Skin epidermis (tissue), 12 donors: ENCODE measurements around the gene ENPP5.
"Not testable (repeated sequence)": the region's sequence is repeated elsewhere in the genome, so short reads cannot be mapped to it uniquely, and the experiment has no call there.

Source experiments
- H3K27ac ChIP-seq, 21 experiments: fragments of 200-600 bp; sonication (generic) in 11 of 21; one replicate each; pipeline ENCODE4 v1.5.0; 2020; ENCODE audit warnings: mild to moderate bottlenecking in 3 of 21, inconsistent platforms in 2 of 21, moderate library complexity in 2 of 21
- H3K4me3 ChIP-seq, 7 experiments: fragments of 200-600 bp; sonication (generic) in 2 of 7; one replicate each; pipeline ENCODE4 v1.5.0; 2020; ENCODE audit warnings: inconsistent platforms in 2 of 7, mild to moderate bottlenecking in 2 of 7, moderate library complexity in 1 of 7

The ENPP5 gene

GRCh38 chr6:46175976-46176375 is 5.2 kb upstream of the ENPP5 start:
- no peak overlapping the region for H3K27ac ChIP-seq
- no peak overlapping the region for H3K4me3 ChIP-seq

- Histone ChIP-seq H3K27ac (no peak overlapping the region), H3K4me3 (no peak overlapping the region)
Measured at GRCh38 chr6:46175446-46175845, 4.7 kb upstream of the ENPP5 start.

GRCh38 chr6:46174904-46175303 is 4.1 kb upstream of the ENPP5 start:
- no peak overlapping the region for H3K27ac ChIP-seq
- no peak overlapping the region for H3K4me3 ChIP-seq

GRCh38 chr6:46172176-46172575 is 1.4 kb upstream of the ENPP5 start:
- Histone ChIP-seq H3K4me3 (no peak overlapping the region), H3K27ac (no peak overlapping the region)

- no peak overlapping the region for H3K4me3 ChIP-seq
- H3K27ac ChIP-seq = no peak overlapping the region
Measured at GRCh38 chr6:46160102-46160501, 10.7 kb downstream of the ENPP5 start.

GRCh38 chr6:46159229-46159628 is 11.6 kb downstream of the ENPP5 start:
- H3K4me3 ChIP-seq = no peak overlapping the region
- H3K27ac ChIP-seq = no peak overlapping the region

- Histone ChIP-seq H3K27ac (no peak overlapping the region), H3K4me3 (no peak overlapping the region)
Measured at GRCh38 chr6:46156701-46157100, 14.1 kb downstream of the ENPP5 start.

- H3K27ac ChIP-seq, H3K4me3 ChIP-seq: not testable (repeated sequence)
Measured at GRCh38 chr6:46149066-46149465, 21.7 kb downstream of the ENPP5 start.

- H3K27ac ChIP-seq = no peak overlapping the region
- H3K4me3 ChIP-seq = no peak overlapping the region
Measured at GRCh38 chr6:46144270-46144669, 26.5 kb downstream of the ENPP5 start.

GRCh38 chr6:46138281-46138680 is 32.5 kb downstream of the ENPP5 start:
- H3K27ac ChIP-seq = no peak overlapping the region
- H3K4me3 ChIP-seq = no peak overlapping the region

GRCh38 chr6:46137387-46137786 is 33.4 kb downstream of the ENPP5 start:
- Histone ChIP-seq H3K27ac (no peak overlapping the region), H3K4me3 (no peak overlapping the region)

- no peak overlapping the region for H3K27ac ChIP-seq
Measured at GRCh38 chr6:46136831-46137230, 33.9 kb downstream of the ENPP5 start.

GRCh38 chr6:46135176-46135575 is 35.6 kb downstream of the ENPP5 start:
- no peak overlapping the region for H3K4me3 ChIP-seq
- H3K27ac ChIP-seq = no peak overlapping the region

More at GRCh38 chr6:46136831-46137230, 33.9 kb downstream of the ENPP5 start:
- no peak overlapping the region for H3K4me3 ChIP-seq

- no peak overlapping the region for H3K27ac ChIP-seq
- H3K4me3 ChIP-seq = no peak overlapping the region
Measured at GRCh38 chr6:46134216-46134615, 36.6 kb downstream of the ENPP5 start.

- not testable (repeated sequence) for H3K4me3 ChIP-seq, H3K27ac ChIP-seq
Measured at GRCh38 chr6:46131291-46131690, 39.5 kb downstream of the ENPP5 start.

GRCh38 chr6:46130666-46131065 is 40.1 kb downstream of the ENPP5 start:
- peak overlapping the region in 5 of 21 experiments; percentile 46 to 81 (median 73) for H3K27ac ChIP-seq
- H3K4me3 ChIP-seq = peak overlapping the region in 6 of 7 experiments; percentile 32 to 59 (median 52)

- Histone ChIP-seq H3K27ac (peak within 1 kb of the TSS in 16 of 21 experiments; percentile 4 to 81 (median 60)), H3K4me3 (peak within 1 kb of the TSS; percentile 32 to 59 (median 52))
Measured at GRCh38 chr6:46129629-46130511, 40.9 kb downstream of the ENPP5 start, which contains the start of gene ENPP4. TSS of gene ENPP4 (plus strand) at chr6:46129989. CDS start at chr6:46139584, 9,595 bp downstream.

GRCh38 chr6:46129291-46129628 is 41.5 kb downstream of the ENPP5 start:
- Histone ChIP-seq H3K27ac (peak overlapping the region in 4 of 21 experiments; percentile 4 to 75 (median 44)), H3K4me3 (peak overlapping the region; percentile 32 to 59 (median 52))

GRCh38 chr6:46128476-46128875 is 42.3 kb downstream of the ENPP5 start:
- H3K27ac ChIP-seq = no peak overlapping the region
- no peak overlapping the region for H3K4me3 ChIP-seq

GRCh38 chr6:46119679-46120078 is 51.1 kb downstream of the ENPP5 start:
- not testable (repeated sequence) for H3K4me3 ChIP-seq, H3K27ac ChIP-seq

GRCh38 chr6:46118836-46119235 is 51.9 kb downstream of the ENPP5 start:
- Histone ChIP-seq H3K27ac (no peak overlapping the region), H3K4me3 (no peak overlapping the region)

GRCh38 chr6:46118157-46118556 is 52.6 kb downstream of the ENPP5 start:
- no peak overlapping the region for H3K4me3 ChIP-seq
- no peak overlapping the region for H3K27ac ChIP-seq
